Lower leg skin (tissue), 3 donors: ENCODE results near the gene EPHA1.
"Not testable (repeated sequence)": the region's sequence is repeated elsewhere in the genome, so short reads cannot be mapped to it uniquely, and the experiment has no call there.

Source experiments
- POLR2A ChIP-seq, 2 donors: fragments of 450-650 bp; IDR thresholded peaks; one replicate each; pipeline ENCODE4 v1.6.1; 2016 to 2017; ENCODE audit warnings: antibody characterized with exemption in 2 of 2, mild to moderate bottlenecking in 1 of 2, moderate library complexity in 1 of 2
- TF ChIP-seq, protein P1 (sequence below), 3 donors: fragments of 450-650 bp; IDR thresholded peaks; one replicate each; pipeline ENCODE4 v1.5.1; 2016; ENCODE audit warnings: antibody characterized with exemption in 3 of 3, mild to moderate bottlenecking in 3 of 3, moderate library complexity in 2 of 3

DNA sequence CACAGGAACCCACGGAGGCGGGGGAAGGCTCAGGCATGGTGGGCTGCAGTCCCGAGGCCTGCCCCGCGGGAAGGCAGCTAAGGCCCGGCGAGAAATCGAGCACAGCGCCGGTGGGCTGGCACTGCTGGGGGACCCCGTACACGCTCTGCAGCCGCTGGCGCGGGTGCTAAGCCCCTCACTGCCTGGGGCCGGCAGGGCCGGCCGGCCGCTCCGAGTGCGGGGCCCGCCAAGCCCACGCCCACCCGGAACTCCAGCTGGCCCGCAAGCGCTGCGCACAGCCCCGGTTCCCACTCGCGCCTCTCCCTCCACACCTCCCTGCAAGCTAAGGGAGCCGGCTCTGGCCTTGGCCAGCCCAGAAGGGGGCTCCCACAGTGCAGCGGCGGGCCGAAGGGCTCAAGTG, 15.8 kb upstream of the EPHA1 start:
- TF ChIP-seq, protein P1, sequence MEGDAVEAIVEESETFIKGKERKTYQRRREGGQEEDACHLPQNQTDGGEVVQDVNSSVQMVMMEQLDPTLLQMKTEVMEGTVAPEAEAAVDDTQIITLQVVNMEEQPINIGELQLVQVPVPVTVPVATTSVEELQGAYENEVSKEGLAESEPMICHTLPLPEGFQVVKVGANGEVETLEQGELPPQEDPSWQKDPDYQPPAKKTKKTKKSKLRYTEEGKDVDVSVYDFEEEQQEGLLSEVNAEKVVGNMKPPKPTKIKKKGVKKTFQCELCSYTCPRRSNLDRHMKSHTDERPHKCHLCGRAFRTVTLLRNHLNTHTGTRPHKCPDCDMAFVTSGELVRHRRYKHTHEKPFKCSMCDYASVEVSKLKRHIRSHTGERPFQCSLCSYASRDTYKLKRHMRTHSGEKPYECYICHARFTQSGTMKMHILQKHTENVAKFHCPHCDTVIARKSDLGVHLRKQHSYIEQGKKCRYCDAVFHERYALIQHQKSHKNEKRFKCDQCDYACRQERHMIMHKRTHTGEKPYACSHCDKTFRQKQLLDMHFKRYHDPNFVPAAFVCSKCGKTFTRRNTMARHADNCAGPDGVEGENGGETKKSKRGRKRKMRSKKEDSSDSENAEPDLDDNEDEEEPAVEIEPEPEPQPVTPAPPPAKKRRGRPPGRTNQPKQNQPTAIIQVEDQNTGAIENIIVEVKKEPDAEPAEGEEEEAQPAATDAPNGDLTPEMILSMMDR (IDR thresholded peaks at IDR 0.05), result not testable (repeated sequence)
- TF ChIP-seq POLR2A (IDR thresholded peaks at IDR 0.05), result not testable (repeated sequence)
